ENCODE data around the gene TXNL4A. TPM values are rescaled to one million over a fixed set of nuclear protein-coding genes. Genes with fewer than 3 reads are reported as not detected.

Gene TXNL4A
- total and polyA plus RNA-seq, 2 donors (not counting 1 experiment from before 2014, with no cell fraction given): 39.5 to 101 TPM

DNA sequence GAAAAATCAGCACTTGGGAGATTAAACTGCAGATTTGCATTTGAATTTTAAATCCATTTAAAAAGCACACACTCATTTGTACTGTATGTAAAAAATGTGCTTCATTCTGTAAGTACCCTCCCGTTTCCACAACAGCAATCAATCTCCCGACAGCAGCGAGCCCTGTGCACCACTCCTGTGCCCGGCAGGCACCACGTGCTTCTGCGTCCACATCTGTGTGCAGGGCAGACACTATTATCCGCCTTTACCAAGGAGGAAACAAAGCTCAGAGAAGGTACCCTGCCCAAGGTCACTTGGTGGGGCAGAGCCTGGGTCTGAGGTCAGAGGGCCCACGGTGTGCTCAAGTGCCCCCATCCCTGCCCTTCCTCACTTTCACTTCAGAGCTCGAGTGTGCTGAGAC is 16.4 kb downstream of the TXNL4A start:
- Histone ChIP-seq H3K27me3 (ENCODE audit: control insufficient read depth, insufficient read depth, low read length) (no peaks in the 10 kb centered on the region), H3K79me2 (ENCODE audit: control insufficient read depth, insufficient read depth, low read length) (peaks cover 29% of the 10 kb centered on the region), H3K27ac (ENCODE audit: insufficient read depth, low read length) (no peak overlapping the region), H3K4me2 (ENCODE audit: extremely low read depth, insufficient read depth, low read length) (no peak overlapping the region), H2AFZ (ENCODE audit: low read length) (no peak overlapping the region), H3K9me3 (ENCODE audit: control insufficient read depth, insufficient read depth, low read depth, low read length) (no peaks in the 10 kb centered on the region), H3K36me3 (ENCODE audit: control insufficient read depth, insufficient read depth, low read length) (peaks cover 17% of the 10 kb centered on the region), H3K4me1 (ENCODE audit: control insufficient read depth, extremely low read depth, insufficient read depth, low read length) (no peaks in the 10 kb centered on the region), H3K4me3 (replicated peaks in 1 of 4; ENCODE audit: control extremely low read depth in 1 of 4, insufficient read depth in 1 of 4, low read depth in 3 of 4, low read length in 4 of 4) (no peak overlapping the region), H4K20me1 (ENCODE audit: control insufficient read depth, extremely low read depth, insufficient read depth, low read length) (no peaks in the 10 kb centered on the region), H3K9ac (ENCODE audit: insufficient read depth, low read length) (no peak overlapping the region)
- no peak for DNase-seq (ENCODE audit: low read depth in 2 of 2)
- no peak for TF ChIP-seq EZH2 (IDR thresholded peaks at IDR 0.05; ENCODE audit: low read length, missing control alignments)
- TF ChIP-seq, protein P1, sequence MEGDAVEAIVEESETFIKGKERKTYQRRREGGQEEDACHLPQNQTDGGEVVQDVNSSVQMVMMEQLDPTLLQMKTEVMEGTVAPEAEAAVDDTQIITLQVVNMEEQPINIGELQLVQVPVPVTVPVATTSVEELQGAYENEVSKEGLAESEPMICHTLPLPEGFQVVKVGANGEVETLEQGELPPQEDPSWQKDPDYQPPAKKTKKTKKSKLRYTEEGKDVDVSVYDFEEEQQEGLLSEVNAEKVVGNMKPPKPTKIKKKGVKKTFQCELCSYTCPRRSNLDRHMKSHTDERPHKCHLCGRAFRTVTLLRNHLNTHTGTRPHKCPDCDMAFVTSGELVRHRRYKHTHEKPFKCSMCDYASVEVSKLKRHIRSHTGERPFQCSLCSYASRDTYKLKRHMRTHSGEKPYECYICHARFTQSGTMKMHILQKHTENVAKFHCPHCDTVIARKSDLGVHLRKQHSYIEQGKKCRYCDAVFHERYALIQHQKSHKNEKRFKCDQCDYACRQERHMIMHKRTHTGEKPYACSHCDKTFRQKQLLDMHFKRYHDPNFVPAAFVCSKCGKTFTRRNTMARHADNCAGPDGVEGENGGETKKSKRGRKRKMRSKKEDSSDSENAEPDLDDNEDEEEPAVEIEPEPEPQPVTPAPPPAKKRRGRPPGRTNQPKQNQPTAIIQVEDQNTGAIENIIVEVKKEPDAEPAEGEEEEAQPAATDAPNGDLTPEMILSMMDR (conservative IDR thresholded peaks at IDR 0.05 in 1 of 2, IDR thresholded peaks at IDR 0.05 in 1 of 2; ENCODE audit: low read depth in 1 of 2, low read length in 2 of 2): no peak

DNA sequence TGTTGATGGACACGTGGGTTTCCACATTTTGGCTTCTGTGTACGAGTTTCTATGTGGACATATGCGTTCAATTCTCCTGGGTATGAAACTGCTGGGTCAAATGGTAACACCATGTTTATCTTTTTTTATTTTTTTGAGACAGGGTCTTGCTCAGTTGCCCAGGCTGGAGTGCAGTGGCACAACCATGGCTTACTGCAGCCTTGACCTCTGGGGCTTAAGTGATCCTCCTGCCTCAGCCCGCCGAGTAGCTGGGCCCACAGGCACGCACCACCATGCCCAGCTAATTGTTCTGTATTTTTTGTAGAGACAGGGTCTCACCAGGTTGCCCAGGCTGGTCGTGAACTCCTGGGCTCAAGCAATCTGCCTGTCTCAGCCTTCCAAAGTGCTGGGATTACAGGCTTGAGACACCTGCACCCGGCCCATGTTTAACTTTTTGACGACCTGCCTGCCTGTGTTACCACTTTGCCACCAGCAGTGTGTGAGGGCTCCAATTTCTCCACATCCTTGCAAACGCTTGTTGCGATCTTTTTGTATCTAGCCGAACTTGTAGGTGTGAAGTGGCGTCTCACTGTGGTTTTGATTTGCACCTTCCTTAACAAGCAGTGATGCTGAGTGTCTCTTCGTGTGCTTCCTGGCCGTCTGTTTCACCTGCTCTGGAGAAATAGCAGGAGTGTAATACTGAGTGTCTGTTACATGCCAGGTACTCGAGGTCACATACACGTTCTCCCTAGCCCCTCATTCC is 17.0 kb downstream of the TXNL4A start:
- Histone ChIP-seq H3K79me2 (ENCODE audit: control insufficient read depth, insufficient read depth, low read length) (peaks cover 23% of the 10 kb centered on the region), H3K4me1 (ENCODE audit: control insufficient read depth, extremely low read depth, insufficient read depth, low read length) (no peaks in the 10 kb centered on the region), H3K4me2 (ENCODE audit: extremely low read depth, insufficient read depth, low read length) (no peak overlapping the region), H3K27me3 (ENCODE audit: control insufficient read depth, insufficient read depth, low read length) (no peaks in the 10 kb centered on the region), H3K4me3 (replicated peaks in 1 of 4; ENCODE audit: control extremely low read depth in 1 of 4, insufficient read depth in 1 of 4, low read depth in 3 of 4, low read length in 4 of 4) (no peak overlapping the region), H2AFZ (ENCODE audit: low read length) (no peak overlapping the region), H3K36me3 (ENCODE audit: control insufficient read depth, insufficient read depth, low read length) (peaks cover 16% of the 10 kb centered on the region), H3K9ac (ENCODE audit: insufficient read depth, low read length) (no peak overlapping the region), H4K20me1 (ENCODE audit: control insufficient read depth, extremely low read depth, insufficient read depth, low read length) (no peaks in the 10 kb centered on the region), H3K27ac (ENCODE audit: insufficient read depth, low read length) (no peak overlapping the region), H3K9me3 (ENCODE audit: control insufficient read depth, insufficient read depth, low read depth, low read length) (no peaks in the 10 kb centered on the region)
- no peak for TF ChIP-seq EZH2 (IDR thresholded peaks at IDR 0.05; ENCODE audit: low read length, missing control alignments)
- TF ChIP-seq, protein P1 (conservative IDR thresholded peaks at IDR 0.05 in 1 of 2, IDR thresholded peaks at IDR 0.05 in 1 of 2; ENCODE audit: low read depth in 1 of 2, low read length in 2 of 2): no peak
- DNase-seq (ENCODE audit: low read depth in 2 of 2): no peak

DNA sequence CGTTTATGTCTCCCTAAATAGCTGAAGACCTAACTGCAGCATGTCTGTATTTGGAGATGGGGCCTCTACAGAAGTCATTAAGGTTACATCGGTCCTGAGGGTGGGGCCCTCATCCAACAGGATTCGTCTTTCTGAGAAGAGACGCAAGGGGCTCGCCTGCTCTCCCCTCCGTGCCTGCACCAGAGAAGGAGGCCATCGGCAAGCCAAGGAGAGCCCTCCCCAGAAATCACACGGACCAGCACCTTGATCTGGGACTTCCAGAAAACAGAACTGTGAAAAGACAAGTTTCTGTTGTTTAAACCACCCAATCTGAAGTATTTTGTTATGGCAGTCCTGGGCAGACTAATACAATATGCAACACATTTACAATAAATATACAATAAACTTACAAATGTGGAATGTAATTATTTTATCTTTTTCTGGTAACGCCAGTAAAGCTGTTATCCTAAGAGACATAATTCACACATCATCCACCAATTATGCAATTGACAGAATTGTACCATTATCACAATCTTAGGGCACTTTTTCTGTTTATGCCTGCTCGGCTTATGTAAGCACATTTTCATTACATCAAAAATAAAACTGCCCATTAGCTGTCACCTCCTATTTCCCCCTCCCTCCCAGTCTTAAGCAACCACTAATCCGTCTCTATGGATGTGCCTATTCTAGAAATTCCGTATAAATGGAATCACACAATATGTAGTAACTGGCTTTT is 17.8 kb downstream of the TXNL4A start:
- DNase-seq (ENCODE audit: low read depth in 2 of 2): no peak
- H4K20me1 ChIP-seq (ENCODE audit: control insufficient read depth, extremely low read depth, insufficient read depth, low read length): no peaks in the 10 kb centered on the region
- H3K9me3 ChIP-seq (ENCODE audit: control insufficient read depth, insufficient read depth, low read depth, low read length): no peaks in the 10 kb centered on the region
- TF ChIP-seq, protein P1 (conservative IDR thresholded peaks at IDR 0.05 in 1 of 2, IDR thresholded peaks at IDR 0.05 in 1 of 2; ENCODE audit: low read depth in 1 of 2, low read length in 2 of 2): no peak
- TF ChIP-seq EZH2 (IDR thresholded peaks at IDR 0.05; ENCODE audit: low read length, missing control alignments): no peak
- H2AFZ ChIP-seq (ENCODE audit: low read length): no peak overlapping the region
- H3K4me3 ChIP-seq (replicated peaks in 1 of 4; ENCODE audit: control extremely low read depth in 1 of 4, insufficient read depth in 1 of 4, low read depth in 3 of 4, low read length in 4 of 4): no peak overlapping the region
- H3K4me2 ChIP-seq (ENCODE audit: extremely low read depth, insufficient read depth, low read length): no peak overlapping the region
- H3K79me2 ChIP-seq (ENCODE audit: control insufficient read depth, insufficient read depth, low read length): peaks cover 16% of the 10 kb centered on the region
- H3K9ac ChIP-seq (ENCODE audit: insufficient read depth, low read length): no peak overlapping the region
- no peak overlapping the region for H3K27ac ChIP-seq (ENCODE audit: insufficient read depth, low read length)
- peaks cover 12% of the 10 kb centered on the region for H3K36me3 ChIP-seq (ENCODE audit: control insufficient read depth, insufficient read depth, low read length)
- H3K27me3 ChIP-seq (ENCODE audit: control insufficient read depth, insufficient read depth, low read length): no peaks in the 10 kb centered on the region
- peaks cover 1% of the 10 kb centered on the region for H3K4me1 ChIP-seq (ENCODE audit: control insufficient read depth, extremely low read depth, insufficient read depth, low read length)

All from fibroblast of lung (primary cell).